Kidney tubule cell (primary cell): ENCODE results near the gene PLCD1.
"Not testable (repeated sequence)": the region's sequence is repeated elsewhere in the genome, so short reads cannot be mapped to it uniquely, and the experiment has no call there.

Experiments
- DNase-seq: peaks from one replicate; pipeline ENCODE4 v3.0.0-alpha.2; 2018; ENCODE audit warnings: low spot score

PLCD1 gene

DNA sequence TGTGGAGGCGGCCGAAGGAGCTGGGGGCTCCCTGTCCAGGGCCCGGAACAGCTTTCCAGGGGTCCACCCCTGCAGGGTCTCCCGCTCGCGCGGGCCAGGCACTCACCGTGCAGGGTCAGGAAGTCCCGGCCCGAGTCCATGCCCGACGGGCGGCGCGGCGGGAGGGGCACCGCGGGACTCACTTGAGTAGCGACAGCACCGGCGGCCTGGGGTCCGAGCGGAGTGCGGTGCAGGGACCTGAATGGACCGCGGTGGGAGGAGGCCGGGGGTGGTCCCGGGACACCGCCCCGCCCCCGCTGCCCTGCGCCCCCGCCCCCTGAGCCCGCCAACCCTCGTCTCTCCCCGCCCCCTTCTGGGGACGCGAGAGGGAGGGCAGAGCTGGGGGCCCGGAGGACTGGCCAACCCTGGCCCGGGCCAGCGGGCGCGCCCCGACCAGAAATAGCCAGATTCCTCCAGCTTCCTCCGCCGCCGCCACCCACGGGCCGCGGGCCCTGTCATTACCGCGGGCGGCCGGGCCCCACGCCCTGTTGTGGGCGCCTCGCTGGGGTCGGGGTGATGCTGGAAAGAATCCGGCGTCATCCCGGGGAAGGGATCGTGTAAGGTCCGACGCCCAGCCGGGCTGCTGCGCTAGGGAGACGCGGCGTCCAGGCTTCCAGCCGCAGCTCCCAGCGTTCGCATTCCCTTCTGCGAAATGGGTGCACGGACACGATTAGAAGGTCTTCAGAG, at the start of gene PLCD1:
Gene PLCD1 (minus strand): TSS at position 243 of the 726 bp plus-strand sequence. CDS start 103 bp downstream, at position 140.
- peak; percentile 70 for DNase-seq

DNA sequence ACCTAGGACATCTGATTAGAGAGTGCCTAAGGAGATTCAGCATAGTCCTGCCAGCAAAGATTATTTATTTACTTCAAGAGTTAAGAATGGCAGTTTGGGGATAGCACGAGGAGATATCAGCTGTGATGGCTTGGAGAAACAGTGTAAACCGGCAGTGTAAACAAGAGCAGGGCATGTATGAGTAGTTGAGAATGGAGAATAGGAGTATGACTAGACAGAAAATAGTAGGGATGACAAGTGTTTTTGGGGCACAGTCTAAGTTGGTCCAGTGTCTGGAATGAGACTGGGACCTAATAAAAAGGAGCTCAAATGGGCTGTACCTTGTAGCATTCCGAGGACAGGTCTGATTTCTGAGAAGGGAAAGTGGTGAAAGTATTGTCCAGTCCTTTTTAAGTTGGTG, 47.6 kb upstream of the PLCD1 start:
- DNase-seq: not testable (repeated sequence)

GRCh38 chr3:38070013-38070412, 40.6 kb upstream of the PLCD1 start:
- DNase-seq: no peak

GRCh38 chr3:38067508-38068233, 38.2 kb upstream of the PLCD1 start:
- DNase-seq: no peak

GRCh38 chr3:38064453-38064852, 35.0 kb upstream of the PLCD1 start:
- not testable (repeated sequence) for DNase-seq

GRCh38 chr3:38062809-38063208, 33.4 kb upstream of the PLCD1 start:
- DNase-seq: no peak

- DNase-seq: no peak
Measured at GRCh38 chr3:38059591-38059990, 30.1 kb upstream of the PLCD1 start.

- no peak for DNase-seq
Measured at GRCh38 chr3:38059148-38059547, 29.7 kb upstream of the PLCD1 start.

- DNase-seq: peak; percentile 18
Measured at GRCh38 chr3:38054499-38055001, 25.1 kb upstream of the PLCD1 start.

- not testable (repeated sequence) for DNase-seq
Measured at GRCh38 chr3:38053813-38054498, 24.5 kb upstream of the PLCD1 start.

- DNase-seq: not testable (repeated sequence)
Measured at GRCh38 chr3:38053286-38053685, 23.8 kb upstream of the PLCD1 start.

DNA sequence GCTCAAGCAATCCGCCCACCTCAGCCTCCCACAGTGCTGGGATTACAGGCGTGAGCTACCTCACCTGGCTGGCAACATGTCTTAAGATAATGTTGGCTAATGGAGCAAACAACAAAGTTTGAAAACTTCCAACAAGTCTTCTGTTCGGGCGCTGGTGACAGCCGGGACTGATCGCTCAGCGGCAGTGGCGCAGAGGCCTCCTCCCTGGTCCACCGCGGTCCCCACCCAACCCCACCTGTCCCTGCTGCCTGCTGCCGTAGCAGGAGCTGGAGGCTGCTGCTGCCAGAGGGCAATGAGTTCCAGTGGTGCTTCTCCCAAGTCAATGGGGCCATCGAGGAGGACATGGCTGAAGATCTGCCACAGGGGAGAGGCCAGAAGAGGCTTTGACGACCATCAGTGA, 21.7 kb upstream of the PLCD1 start:
- DNase-seq: no peak

DNA sequence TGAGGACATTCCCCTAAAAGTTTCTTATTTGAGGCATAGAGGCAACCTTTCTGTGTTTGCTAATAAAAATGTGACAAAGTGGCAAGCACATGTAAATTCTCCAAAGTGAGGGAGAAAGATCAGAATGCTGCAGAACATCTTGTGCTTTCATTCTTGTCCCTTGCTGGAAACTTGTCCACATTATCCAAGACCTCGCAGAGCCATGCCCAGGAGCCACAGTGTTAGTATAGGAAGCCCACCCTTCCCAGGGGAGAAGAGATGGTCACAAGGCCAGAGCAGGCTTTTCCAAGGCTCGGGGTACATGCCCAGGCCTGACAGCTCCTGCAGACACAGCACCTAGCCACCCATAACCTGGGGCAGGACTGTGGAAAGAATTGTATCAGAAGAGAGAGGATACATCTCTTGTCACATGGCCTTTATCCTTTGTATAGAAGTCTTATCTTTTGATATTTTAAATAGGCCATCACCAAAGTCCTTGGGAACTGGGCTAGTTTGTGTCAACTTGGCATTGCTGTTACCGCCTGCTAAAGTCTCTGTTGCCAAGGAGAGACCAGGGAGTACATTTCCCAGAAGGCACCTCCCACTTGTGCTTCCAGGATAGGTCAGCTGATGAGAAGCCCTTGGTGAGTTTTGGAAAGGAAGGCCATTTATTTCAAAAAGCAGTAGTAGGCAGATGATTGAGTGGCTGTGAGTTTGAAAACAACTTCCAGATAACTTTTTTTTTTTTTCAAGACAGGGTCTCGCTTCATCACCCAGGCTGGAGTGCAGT, 20.1 kb upstream of the PLCD1 start:
- no peak for DNase-seq

- no peak for DNase-seq
Measured at GRCh38 chr3:38047896-38048295, 18.5 kb upstream of the PLCD1 start.

DNA sequence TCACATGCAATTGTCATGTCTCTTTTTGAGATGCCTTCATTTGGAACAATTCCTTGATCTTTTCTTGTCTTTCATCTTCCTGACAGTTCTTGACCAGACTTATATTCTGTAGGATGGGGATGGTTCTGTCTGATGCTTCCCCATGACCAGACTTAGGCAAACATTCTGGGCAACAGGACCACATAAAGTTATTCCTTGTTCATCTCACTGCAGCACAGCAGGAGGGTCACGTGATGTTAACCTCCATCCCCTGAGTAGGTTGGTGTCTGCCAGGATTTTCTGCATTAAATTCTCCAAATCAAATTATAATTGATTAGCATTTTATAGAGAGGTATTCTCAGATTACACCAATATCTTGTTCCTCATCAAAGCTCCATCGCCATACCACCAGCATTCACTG, 17.4 kb upstream of the PLCD1 start:
- DNase-seq: no peak

GRCh38 chr3:38046027-38046426, 16.6 kb upstream of the PLCD1 start:
- DNase-seq: no peak

DNA sequence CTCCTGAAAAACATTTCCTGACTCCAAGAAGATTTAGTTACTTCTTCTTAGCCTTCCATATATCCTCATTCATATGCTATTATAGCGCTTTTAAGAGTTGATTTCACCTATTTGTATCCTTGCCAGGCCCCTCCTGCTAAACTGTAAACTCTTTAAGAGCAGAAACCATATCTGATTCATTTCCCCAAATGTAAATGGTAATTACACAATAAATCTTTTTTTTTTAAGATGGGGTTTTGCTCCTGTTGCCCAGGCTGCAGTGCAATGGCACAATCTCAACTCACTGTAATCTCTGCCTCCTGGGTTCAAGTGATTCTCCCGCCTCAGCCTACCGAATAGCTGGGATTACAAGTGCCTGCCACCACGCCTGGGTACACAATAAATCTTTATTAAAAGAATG, 14.0 kb upstream of the PLCD1 start:
- no peak for DNase-seq

GRCh38 chr3:38040401-38040800, 11.0 kb upstream of the PLCD1 start:
- DNase-seq: no peak

DNA sequence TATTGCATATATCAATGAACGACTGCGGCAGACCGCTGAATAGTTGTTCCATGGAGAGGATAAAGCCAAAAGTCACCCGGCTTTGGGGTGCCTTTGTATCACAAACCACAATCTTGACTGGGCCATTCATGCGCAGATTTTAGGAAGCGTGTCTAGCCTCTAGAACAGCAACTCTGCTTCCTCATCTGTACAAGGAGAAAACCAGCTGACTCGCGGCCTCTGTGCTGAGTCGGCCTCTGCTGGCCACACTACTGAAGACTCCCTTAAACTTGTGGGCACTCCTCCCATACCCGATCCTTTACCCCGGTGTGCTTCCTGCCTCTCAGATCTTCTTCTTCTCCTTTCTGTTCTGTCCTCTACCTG, 10.4 kb upstream of the PLCD1 start:
- peak; percentile 55 for DNase-seq

DNA sequence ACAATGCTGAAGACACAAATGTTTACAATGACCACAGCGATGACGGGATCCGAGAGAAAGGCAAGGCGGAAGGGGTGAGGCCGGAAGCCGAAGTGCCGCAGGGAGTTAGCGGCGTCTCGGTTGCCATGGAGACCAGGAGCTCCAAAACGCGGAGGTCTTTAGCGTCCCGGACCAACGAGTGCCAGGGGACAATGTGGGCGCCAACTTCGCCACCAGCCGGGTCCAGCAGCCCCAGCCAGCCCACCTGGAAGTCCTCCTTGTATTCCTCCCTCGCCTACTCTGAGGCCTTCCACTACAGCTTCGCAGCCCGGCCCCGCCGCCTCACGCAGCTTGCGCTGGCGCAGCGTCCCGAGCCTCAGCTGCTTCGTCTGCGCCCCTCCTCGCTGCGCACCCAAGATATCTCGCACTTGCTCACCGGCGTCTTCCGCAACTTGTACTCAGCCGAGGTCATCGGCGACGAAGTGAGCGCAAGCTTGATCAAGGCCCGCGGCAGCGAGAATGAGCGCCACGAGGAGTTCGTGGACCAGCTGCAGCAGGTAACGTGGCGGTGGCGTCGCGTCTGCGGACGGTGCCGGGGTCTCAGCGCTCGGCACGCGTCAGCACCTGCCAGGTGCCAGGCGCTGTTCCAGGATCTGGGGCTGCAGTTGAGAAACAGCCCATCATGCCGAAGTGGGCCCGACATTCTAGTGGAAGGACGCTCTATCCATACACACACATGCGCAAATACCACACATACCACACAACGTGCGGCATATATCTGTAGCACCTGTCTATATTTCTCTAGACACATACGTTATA, 9.9 kb upstream of the PLCD1 start, which contains the start of gene DLEC1:
Gene DLEC1 (plus strand): TSS at position 108 of the 798 bp plus-strand sequence. CDS start 18 bp downstream, at position 126.
- DNase-seq: peak; percentile 64

- no peak for DNase-seq
Measured at GRCh38 chr3:38038447-38038911, 9.0 kb upstream of the PLCD1 start.
